Fibroblast of pulmonary artery (primary cell): ENCODE data around the gene RPL4.

Experiments
- DNase-seq: peaks from one replicate; pipeline ENCODE4 v3.0.0-alpha.2; 2010; ENCODE audit warnings: low read depth
- H3K4me3 ChIP-seq: replicated peaks from 2 replicates; pipeline ENCODE4 v1.5.1; 2011; ENCODE audit warnings: low read depth, mild to moderate bottlenecking, control low read depth, low read length, moderate library complexity
- TF ChIP-seq, protein P1 (sequence below): IDR thresholded peaks from 2 replicates; pipeline ENCODE4 v1.5.1; 2011; ENCODE audit warnings: mild to moderate bottlenecking, control low read depth, low read length, inconsistent platforms; ENCODE audit errors: missing control alignments

The RPL4 gene

GRCh38 chr15:66515901-66516322, 11.3 kb upstream of the RPL4 start:
- DNase-seq: peak; percentile 62
- TF ChIP-seq, protein P1, sequence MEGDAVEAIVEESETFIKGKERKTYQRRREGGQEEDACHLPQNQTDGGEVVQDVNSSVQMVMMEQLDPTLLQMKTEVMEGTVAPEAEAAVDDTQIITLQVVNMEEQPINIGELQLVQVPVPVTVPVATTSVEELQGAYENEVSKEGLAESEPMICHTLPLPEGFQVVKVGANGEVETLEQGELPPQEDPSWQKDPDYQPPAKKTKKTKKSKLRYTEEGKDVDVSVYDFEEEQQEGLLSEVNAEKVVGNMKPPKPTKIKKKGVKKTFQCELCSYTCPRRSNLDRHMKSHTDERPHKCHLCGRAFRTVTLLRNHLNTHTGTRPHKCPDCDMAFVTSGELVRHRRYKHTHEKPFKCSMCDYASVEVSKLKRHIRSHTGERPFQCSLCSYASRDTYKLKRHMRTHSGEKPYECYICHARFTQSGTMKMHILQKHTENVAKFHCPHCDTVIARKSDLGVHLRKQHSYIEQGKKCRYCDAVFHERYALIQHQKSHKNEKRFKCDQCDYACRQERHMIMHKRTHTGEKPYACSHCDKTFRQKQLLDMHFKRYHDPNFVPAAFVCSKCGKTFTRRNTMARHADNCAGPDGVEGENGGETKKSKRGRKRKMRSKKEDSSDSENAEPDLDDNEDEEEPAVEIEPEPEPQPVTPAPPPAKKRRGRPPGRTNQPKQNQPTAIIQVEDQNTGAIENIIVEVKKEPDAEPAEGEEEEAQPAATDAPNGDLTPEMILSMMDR: no peak
- H3K4me3 ChIP-seq: no peak overlapping the region

DNA sequence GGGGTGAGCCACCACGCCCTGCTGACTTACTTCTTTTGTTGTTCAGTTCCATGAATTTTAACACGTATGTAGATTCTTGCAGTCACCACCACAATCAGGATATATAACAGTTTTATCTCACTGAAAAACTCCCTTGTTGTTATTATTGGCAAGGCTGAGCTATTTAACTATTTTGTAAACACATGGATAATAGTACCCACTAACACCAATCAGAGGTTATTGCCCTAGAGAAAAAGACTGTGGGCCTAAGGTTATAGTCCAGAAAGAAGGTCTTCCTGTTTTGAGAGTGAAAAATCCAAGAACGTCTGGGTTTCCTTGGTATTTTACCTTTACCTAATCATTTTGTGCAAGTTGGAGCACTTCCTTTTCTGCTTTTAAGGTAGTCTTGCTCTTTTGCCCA, 9.9 kb upstream of the RPL4 start:
- DNase-seq: no peak
- no peak overlapping the region for H3K4me3 ChIP-seq
- TF ChIP-seq, protein P1: no peak

- TF ChIP-seq, protein P1: no peak
- no peak overlapping the region for H3K4me3 ChIP-seq
- no peak for DNase-seq
Observed at GRCh38 chr15:66508293-66508883, 3.7 kb upstream of the RPL4 start.

DNA sequence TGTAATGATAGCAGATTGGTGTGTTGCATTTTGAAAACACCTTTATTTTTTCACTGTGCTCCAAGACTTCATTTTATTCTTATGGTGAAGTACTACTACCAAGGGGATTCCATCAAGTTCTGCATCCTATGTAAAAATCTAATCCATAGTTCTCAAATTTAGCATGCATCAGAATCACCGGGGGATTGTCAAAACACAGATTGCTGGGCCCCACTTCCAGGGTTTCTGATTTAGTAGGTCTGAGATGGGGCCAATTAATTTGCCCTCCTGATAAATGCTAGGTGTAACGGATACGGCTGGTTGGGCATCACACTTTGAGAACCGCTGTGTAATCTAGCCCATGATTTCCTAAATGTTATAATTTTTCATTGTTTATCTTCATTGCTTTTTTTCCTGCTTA, 1.2 kb upstream of the RPL4 start:
- DNase-seq: no peak
- TF ChIP-seq, protein P1: no peak
- H3K4me3 ChIP-seq: peak overlapping the region; percentile 88

DNA sequence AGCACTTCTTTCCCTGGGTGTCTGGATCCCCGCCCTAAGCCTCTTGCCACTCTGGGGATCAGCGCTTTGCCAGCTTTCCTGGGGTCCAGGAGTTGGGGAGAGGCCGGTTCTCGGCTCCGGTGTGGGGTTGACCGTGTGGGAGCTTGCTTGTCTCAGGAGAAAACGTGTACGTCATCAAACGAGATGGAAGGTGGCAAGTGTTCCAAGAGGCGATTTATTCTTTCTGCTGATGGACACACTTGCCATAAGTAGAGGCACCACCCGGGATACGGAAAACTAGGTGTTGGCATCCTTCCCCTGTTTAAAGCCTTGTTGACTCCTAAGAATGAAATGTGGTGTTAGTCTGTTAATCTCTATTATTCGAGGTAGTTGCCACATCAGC, 766 bp upstream of the RPL4 start:
- peak; percentile 39 for DNase-seq
- peak overlapping the region; percentile 88 for H3K4me3 ChIP-seq
- TF ChIP-seq, protein P1: no peak

- DNase-seq: no peak
- TF ChIP-seq, protein P1: no peak
- peak overlapping the region; percentile 88 for H3K4me3 ChIP-seq
Observed at GRCh38 chr15:66503780-66504562, 684 bp downstream of the RPL4 start.

DNA sequence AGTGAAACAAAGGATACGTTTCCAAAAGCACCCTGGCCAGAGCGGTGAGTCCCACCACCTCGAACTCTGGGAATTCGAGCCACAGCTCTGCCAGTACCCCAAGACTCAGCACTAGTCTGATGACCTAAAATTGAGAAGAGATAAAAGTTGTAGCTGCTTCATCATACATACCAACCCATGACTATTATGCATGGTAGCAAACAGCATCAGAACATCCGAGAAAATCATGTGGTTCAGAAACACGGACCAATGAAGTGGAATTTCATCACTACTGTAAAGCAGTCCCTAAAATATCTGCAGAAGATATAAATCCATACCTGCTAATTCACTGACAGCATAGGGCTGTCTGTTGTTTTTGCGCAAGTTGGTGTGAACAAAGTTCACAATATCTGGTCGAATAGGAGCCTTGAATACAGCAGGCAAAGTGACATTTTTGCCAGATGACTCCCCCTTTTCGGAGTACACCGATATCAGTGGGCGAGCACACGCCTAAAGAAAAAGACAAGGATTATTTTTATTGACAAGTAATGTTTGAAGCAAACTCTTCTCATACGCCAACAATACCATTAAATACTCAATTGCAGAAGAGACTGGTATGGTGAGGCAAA, 1.5 kb downstream of the RPL4 start:
- DNase-seq: peak; percentile 24
- H3K4me3 ChIP-seq: peak overlapping the region; percentile 88
